HG03159 (cell line): ENCODE results near the gene DHRS4.

Source experiments
- ATAC-seq: cut with Tn5 transposase; IDR thresholded peaks from one replicate; pipeline ENCODE4 v1.9.1; 2021; ENCODE audit warnings: mild to moderate bottlenecking, moderate library complexity; ENCODE audit not compliant: unreplicated experiment

Gene DHRS4

GRCh38 chr14:23953464-23954278 lies at the start of gene DHRS4:
DHRS4 (plus strand) TSS chr14:23953770; CDS start chr14:23953789, 19 bp downstream.
- ATAC-seq, result peak; percentile 78

- no peak for ATAC-seq
These were observed 43.3 kb upstream of the DHRS4 start for GRCh38 chr14:23910101-23910875.

GRCh38 chr14:23910876-23911210 lies 42.7 kb upstream of the DHRS4 start:
- ATAC-seq, result no peak

DNA sequence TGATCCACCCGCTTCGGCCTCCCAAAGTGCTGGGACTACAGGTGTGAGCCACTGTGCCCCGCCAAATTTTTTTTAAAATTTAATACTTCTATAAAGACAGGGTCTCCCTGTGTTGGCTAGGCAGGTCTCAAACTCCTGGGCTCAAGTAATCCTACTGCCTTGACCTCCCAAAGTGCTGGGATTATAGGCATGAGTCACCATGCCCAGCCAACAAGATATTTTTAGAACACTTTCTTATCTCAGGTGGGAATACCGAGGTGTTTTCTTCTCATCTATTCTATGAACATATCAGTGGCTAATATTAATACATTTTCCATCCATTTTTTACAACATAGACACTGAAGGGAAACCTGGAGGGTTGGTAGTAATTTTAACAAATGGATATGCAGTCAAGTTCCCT lies 38.0 kb upstream of the DHRS4 start:
- no peak for ATAC-seq

DNA sequence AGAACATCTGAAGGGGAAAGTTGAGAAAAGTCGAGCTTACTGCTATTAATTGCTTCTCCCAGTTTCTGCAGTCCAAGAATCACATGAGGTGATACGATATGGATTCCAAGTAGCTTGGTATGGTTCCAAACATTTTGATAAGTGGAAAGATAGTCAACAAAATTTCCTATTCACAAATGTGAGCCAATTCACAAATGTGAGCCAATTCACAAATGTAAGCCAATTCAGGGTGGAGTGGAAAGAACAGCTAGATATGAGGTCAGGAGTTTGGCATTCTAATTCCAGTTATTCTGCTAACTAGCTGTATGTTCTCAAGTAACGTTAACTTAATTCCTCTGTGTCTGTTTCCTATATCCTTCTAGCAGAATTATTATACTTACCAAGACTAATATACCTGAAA lies 37.6 kb upstream of the DHRS4 start:
- ATAC-seq, result no peak

GRCh38 chr14:23916446-23916845 lies 37.1 kb upstream of the DHRS4 start:
- no peak for ATAC-seq

- no peak for ATAC-seq
These were observed 31.0 kb upstream of the DHRS4 start for GRCh38 chr14:23922545-23922944.

DNA sequence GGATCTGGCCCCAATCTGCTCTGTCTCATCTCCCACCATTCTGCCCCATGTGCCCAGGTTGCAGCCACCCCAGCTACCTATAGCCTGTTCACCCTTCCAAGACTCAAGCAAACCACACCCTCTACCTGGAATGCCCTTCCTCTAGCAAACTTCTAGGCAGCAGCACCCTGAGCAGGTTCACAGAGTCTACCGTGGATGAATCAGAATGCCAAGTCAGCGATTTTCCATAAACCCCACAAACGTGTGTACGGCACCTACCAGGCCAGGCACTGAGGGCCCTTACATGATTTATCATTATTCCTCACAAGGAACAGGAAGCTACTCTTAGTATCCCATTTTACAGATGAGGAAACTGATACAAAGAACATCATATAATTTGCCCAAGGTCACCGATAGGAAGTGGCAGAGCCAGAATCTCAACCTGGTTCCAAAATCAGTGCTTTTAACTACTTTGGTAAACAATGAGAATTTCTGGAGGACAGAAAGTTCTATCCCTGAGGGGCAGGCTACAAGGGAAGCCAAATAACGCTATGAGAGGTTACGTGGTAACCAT lies 28.0 kb upstream of the DHRS4 start:
- ATAC-seq, result no peak

GRCh38 chr14:23926543-23926942 lies 27.0 kb upstream of the DHRS4 start:
- no peak for ATAC-seq

DNA sequence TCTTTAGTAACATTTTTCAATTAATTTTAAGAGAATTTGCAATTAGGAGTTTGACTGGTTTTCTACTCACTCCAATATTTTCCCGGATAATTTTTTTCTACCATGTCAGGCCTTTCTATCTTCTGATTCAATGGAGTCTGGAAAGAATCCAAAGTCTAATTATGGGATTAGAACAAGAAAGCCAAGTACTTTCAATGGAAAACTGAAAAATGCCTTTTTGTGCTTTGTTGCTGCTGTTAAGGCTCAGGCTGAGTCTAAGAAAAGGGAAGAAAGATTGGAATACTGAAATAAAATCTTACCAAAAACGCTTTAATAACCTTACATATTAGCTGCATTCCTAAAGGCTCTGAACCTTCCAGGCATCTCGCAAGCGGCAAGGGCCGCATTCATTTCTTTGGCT lies 24.4 kb upstream of the DHRS4 start:
- ATAC-seq, result no peak

DNA sequence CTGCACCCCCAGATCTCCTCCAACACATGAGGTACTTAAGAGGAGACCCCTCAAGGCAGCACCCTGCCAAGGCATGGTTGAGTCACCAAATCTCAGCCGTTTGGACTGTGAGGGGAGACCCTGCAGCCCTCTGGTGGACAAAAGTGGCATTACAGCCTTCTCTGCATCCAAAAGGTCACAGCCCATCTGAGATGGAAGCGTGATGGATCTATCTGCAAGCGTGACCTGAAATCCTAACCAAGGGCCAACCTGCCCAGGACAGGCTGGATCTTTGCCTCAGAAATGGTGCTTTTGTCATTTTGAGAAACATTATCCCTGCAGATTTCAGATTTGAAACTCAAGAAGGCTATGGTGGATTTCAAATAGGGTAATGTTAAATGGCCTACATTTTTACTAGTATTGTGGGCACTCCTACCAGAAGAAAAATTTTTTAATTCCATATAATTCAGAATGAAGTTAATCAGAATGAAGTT lies 23.7 kb upstream of the DHRS4 start:
- ATAC-seq, result no peak

GRCh38 chr14:23930742-23931141 lies 22.8 kb upstream of the DHRS4 start:
- no peak for ATAC-seq

- no peak for ATAC-seq
These were observed 21.8 kb upstream of the DHRS4 start for GRCh38 chr14:23931721-23932289.

DNA sequence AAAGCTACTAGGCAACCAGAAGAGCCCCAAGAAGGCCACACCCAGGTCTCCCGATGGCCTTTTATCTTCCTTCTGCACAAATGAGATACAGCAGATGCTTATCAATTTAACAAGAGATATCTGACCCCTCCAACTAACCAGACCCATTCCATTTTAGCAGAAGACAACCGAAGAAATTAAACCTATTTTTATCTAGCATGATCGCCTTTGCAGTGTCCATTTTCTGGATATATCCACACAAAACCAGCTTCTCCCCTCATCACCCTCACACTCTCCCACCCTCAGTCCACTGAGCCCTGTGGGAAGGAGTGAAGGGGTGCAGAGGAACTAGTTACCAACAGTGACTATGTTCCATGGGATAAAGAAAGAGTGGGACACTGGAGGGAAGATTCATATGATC lies 20.9 kb upstream of the DHRS4 start:
- ATAC-seq, result no peak

- ATAC-seq, result no peak
These were observed 20.3 kb upstream of the DHRS4 start for GRCh38 chr14:23933108-23933741.

GRCh38 chr14:23933742-23934128 lies 19.8 kb upstream of the DHRS4 start:
- no peak for ATAC-seq

- no peak for ATAC-seq
These were observed 18.4 kb upstream of the DHRS4 start for GRCh38 chr14:23935158-23935557.

DNA sequence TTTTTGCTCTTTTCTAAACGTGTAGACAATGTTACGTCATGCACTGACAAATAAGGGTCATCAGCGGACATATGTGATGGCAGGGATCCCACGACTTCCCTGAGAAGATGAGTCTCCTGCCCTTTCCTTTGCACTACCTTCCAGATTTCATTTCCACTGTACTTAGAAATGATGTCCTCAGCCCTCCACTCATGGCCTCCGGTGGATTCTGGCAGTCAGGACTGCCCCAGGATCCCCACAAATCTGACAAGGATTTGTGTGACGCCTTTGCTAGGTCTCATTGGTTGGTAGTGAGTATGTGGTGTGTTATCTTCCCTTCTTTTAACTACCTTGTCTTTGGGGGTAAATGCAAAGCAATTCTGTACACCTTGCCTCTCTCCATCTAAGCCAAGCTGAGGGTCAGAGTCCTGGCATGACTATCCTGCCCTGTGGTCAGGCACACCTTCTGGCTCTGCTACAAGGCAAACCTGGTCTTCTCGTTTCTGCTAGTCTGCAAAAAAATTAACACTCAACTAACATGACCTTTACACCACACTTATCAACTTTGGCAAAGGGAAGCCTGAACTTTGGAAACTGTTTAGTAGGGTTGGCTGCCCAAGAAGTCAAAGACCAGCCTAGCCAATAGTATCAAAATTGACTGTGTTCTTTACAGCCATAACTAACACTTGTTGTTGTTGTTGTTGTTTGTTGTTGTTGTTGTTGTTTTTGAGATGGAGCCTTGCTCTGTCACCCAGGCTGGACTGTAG lies 17.3 kb upstream of the DHRS4 start:
- ATAC-seq, result no peak

DNA sequence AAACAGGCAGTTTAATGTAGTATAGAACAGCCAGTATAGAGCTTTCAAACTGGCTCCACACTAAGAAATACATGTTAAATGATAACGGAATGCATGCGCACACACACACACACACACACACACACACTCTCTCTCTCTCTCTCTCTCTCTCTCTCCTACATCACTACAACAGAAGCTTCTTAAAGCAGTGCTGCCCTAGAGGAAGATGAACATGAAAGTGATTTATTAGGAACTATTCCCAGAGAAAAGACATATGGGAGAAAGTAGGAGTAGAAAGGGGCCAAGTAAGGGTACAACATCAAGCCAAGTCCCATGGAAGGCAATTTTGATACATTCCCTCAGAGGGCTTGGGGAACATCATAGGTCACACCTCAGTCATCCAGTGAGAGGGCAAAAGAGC lies 16.4 kb upstream of the DHRS4 start:
- ATAC-seq, result no peak

- ATAC-seq, result no peak
These were observed 14.7 kb upstream of the DHRS4 start for GRCh38 chr14:23938823-23939222.
